ENCODE results near the gene TRIM50. TPM values are rescaled to one million over a fixed set of nuclear protein-coding genes. Genes with fewer than 3 reads are reported as not detected.
A peak's percentile ranks its signal among the peaks of the same experiment; 100 is the strongest.
"Not testable (repeated sequence)": the region's sequence is repeated elsewhere in the genome, so short reads cannot be mapped to it uniquely, and the experiment has no call there.

TRIM50 gene
- total RNA-seq, 1 donor from 2014 or later = not detected

DNA sequence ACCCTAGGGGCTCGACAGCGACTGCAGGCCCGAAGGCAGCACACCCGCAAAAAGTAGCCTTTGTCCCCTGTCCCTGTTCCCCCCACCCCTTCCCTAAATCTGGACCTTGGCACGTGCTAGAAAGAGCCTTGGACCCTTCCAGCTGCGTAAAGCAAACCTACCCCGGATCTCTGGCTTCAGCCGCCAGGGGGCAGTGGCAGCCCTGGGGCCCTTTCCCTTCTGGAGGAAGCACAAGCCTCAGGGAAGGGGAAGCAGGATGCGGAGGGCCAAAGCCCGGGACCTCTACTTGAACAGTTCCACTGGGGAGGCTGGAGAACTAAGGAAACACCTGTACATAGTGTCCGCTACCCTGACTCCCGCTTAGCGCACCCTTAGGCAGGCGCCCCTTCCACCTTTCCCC is 26.8 kb downstream of the TRIM50 start:
- TF ChIP-seq, protein P1, sequence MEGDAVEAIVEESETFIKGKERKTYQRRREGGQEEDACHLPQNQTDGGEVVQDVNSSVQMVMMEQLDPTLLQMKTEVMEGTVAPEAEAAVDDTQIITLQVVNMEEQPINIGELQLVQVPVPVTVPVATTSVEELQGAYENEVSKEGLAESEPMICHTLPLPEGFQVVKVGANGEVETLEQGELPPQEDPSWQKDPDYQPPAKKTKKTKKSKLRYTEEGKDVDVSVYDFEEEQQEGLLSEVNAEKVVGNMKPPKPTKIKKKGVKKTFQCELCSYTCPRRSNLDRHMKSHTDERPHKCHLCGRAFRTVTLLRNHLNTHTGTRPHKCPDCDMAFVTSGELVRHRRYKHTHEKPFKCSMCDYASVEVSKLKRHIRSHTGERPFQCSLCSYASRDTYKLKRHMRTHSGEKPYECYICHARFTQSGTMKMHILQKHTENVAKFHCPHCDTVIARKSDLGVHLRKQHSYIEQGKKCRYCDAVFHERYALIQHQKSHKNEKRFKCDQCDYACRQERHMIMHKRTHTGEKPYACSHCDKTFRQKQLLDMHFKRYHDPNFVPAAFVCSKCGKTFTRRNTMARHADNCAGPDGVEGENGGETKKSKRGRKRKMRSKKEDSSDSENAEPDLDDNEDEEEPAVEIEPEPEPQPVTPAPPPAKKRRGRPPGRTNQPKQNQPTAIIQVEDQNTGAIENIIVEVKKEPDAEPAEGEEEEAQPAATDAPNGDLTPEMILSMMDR (conservative IDR thresholded peaks at IDR 0.05) = peak; percentile 28
- not testable (repeated sequence) for H3K4me3 Mint-ChIP-seq; H3K36me3 Mint-ChIP-seq (ENCODE audit: low read depth); H3K27me3 Mint-ChIP-seq (ENCODE audit: low read depth); H3K27ac Mint-ChIP-seq (ENCODE audit: unreplicated experiment); DNase-seq (ENCODE audit: low read depth, low spot score); H3K4me1 Mint-ChIP-seq; H3K9me3 Mint-ChIP-seq

DNA sequence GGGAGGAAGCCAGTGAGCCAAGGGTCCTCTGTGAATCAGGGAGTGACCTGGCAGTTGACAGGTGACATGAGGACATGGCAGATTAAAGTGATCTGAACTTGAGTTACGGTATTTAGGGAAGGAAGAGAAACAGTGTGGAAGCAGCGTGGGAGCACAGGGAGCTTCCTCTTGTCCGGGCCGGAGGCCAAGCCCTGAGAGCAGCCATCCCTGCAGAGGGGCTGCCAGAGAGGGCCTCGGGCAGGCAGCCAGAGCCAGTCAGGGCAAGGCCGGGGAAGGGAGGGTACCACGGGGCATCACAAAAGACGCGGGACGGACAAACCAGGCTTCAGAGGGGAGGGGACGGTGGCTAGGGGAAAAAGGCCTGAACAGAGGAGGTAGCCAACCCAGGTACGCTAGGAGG is 28.1 kb downstream of the TRIM50 start:
- H3K27ac Mint-ChIP-seq (ENCODE audit: unreplicated experiment); H3K4me3 Mint-ChIP-seq; H3K36me3 Mint-ChIP-seq (ENCODE audit: low read depth); H3K4me1 Mint-ChIP-seq; DNase-seq (ENCODE audit: low read depth, low spot score); H3K9me3 Mint-ChIP-seq; H3K27me3 Mint-ChIP-seq (ENCODE audit: low read depth): not testable (repeated sequence)

DNA sequence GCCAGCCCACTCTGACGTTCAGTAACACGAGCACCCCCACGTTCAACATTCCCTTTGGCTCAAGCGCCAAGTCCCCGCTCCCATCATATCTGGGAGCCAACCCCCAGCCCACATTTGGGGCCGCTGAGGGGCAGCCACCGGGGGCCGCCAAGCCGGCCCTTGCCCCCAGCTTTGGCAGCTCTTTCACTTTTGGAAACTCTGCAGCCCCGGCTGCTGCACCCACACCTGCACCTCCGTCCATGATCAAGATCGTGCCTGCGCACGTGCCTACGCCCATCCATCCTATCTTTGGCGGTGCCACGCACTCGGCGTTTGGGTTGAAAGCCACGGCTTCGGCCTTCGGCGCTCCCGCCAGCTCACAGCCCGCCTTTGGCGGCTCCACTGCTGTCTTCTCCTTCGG is 30.2 kb downstream of the TRIM50 start:
- H3K9me3 Mint-ChIP-seq; H3K27ac Mint-ChIP-seq (ENCODE audit: unreplicated experiment); H3K4me3 Mint-ChIP-seq; H3K4me1 Mint-ChIP-seq; H3K27me3 Mint-ChIP-seq (ENCODE audit: low read depth); DNase-seq (ENCODE audit: low read depth, low spot score); H3K36me3 Mint-ChIP-seq (ENCODE audit: low read depth): not testable (repeated sequence)

DNA sequence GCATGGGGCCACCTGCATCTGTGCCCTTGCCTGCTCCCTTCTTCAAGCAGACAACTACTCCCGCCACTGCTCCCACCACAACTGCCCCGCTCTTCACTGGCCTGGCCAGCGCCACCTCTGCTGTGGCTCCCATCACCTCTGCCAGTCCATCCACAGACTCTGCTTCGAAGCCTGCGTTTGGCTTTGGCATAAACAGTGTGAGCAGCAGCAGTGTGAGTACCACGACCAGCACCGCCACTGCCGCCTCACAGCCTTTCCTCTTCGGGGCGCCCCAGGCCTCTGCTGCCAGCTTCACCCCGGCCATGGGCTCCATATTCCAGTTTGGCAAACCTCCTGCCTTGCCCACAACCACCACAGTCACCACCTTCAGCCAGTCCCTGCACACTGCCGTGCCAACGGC is 30.6 kb downstream of the TRIM50 start:
- H3K4me3 Mint-ChIP-seq; H3K9me3 Mint-ChIP-seq; H3K27me3 Mint-ChIP-seq (ENCODE audit: low read depth); H3K36me3 Mint-ChIP-seq (ENCODE audit: low read depth); DNase-seq (ENCODE audit: low read depth, low spot score); H3K27ac Mint-ChIP-seq (ENCODE audit: unreplicated experiment); H3K4me1 Mint-ChIP-seq: not testable (repeated sequence)

DNA sequence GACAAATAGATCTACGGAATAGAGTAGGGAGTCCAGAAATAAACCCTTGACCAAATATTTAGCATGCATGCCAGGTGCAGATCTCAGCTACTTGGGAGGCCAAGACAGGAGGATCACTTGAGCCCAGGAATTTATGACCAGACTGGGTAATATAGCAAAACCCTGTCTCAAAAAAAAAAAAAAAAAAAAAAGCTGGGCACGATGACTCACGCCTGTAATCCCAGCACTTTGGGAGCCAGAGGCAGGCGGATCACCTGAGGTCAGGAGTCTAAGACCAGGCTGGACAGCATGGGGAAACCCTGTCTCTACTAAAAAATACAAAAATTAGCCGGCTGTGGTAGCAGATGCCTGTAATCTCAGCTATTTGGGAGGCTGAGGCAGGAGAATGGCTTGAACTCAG is 50.7 kb downstream of the TRIM50 start:
- not testable (repeated sequence) for DNase-seq (ENCODE audit: low read depth, low spot score); H3K27ac Mint-ChIP-seq (ENCODE audit: unreplicated experiment); H3K4me1 Mint-ChIP-seq; H3K4me3 Mint-ChIP-seq; H3K9me3 Mint-ChIP-seq; H3K27me3 Mint-ChIP-seq (ENCODE audit: low read depth); H3K36me3 Mint-ChIP-seq (ENCODE audit: low read depth)

DNA sequence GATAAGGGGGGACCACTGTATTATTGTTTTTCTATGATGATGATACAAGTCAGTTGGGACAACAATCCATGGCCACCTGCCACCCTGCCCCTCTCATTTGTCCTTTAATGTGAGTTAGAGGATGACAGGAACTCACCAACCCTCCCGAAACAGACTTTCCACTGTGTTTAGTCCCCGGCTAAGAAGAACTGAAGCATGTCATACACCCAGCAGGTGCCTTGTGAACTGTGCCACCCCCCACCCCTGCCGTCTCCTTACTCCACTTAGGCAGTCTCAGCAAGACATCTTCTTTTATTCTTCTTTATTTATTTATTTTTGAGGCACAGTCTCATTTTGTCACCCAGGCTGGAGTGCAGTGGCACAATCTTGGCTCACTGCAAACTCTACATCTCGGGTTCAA is 60.1 kb downstream of the TRIM50 start:
- H3K4me3 Mint-ChIP-seq; H3K27me3 Mint-ChIP-seq (ENCODE audit: low read depth); H3K27ac Mint-ChIP-seq (ENCODE audit: unreplicated experiment); DNase-seq (ENCODE audit: low read depth, low spot score); H3K9me3 Mint-ChIP-seq; H3K36me3 Mint-ChIP-seq (ENCODE audit: low read depth); H3K4me1 Mint-ChIP-seq: not testable (repeated sequence)

DNA sequence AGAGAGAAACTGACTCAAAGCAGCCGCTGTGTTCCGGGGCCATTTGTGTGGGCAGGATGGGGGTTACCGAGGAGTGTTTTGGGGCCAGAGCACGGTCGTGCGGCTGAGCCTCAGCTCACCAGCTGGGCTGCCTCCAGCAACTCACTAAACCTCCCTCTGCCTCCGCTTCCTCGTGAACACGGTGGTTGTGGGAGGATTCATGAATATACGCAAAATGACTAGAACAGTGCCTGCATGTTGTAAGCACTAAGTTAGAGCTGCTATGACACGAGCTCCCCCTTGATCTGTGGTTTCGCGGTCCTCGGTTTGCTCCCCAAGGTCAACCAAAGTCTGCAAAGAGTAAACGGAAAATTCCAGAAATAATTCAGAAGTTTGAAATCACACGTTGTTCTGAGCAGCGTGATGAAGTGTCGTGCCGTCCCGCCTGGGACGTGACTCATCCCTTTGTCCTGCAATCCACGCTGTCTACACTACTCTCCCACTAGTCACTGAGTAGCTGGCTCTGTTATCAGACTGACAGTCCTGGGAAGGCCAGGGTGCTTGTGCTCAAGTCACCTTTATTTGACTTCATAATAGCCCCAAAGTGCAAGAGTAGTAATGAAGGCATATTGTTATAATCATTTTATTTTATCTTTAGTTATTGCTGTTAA is 61.0 kb downstream of the TRIM50 start:
- H3K27ac Mint-ChIP-seq (ENCODE audit: unreplicated experiment); H3K27me3 Mint-ChIP-seq (ENCODE audit: low read depth); H3K9me3 Mint-ChIP-seq; DNase-seq (ENCODE audit: low read depth, low spot score); H3K4me3 Mint-ChIP-seq; H3K36me3 Mint-ChIP-seq (ENCODE audit: low read depth); H3K4me1 Mint-ChIP-seq: not testable (repeated sequence)

Other genes starting within 250 kb of the TRIM50 start
- gene SPDYE9, start 242.0 kb downstream of the TRIM50 start, total RNA-seq = not detected in 2 replicates
- 33.6 and 40.2 TPM in 2 replicates for gene NSUN5, start 19.3 kb downstream of the TRIM50 start, total RNA-seq
- not detected in 2 replicates for gene FKBP6, start 79 bp upstream of the TRIM50 start, total RNA-seq
- gene FZD9, start 105.7 kb upstream of the TRIM50 start, total RNA-seq = 6.6 and 7.0 TPM in 2 replicates
- gene BAZ1B, start 194.2 kb upstream of the TRIM50 start, total RNA-seq = 134 and 135 TPM in 2 replicates
- gene BCL7B, start 229.6 kb upstream of the TRIM50 start, total RNA-seq = 49.9 and 51.6 TPM in 2 replicates

Measured in neural crest cell (in vitro differentiated cells).